Activated CD8-positive, alpha-beta T cell treated with anti-CD3 and anti-CD28 coated beads for 36 hours (primary cell): ENCODE results near the gene TFB1M. TPM values are rescaled to one million over a fixed set of nuclear protein-coding genes. Genes with fewer than 3 reads are reported as not detected.

Experiments used
- ATAC-seq: fragments of 200-7000 bp; cut with Tn5 transposase; one replicate; pipeline ENCODE4 v1.10.0; 2021; ENCODE audit warnings: mild to moderate bottlenecking, moderate library complexity
- CTCF ChIA-PET: fragments of 350-600 bp; sonication (Branson Sonifier 250); formaldehyde crosslinking; loops from one replicate; lab custom pipeline; 2021; ENCODE audit warnings: antibody characterized with exemption; lab: Charles Lee
- POLR2A ChIA-PET: fragments of 350-600 bp; sonication (Branson Sonifier 250); formaldehyde crosslinking; loops from one replicate; lab custom pipeline; 2021; ENCODE audit warnings: antibody characterized with exemption; lab: Charles Lee
- DNase-seq: peaks from one replicate; pipeline ENCODE4 v3.0.0-alpha.2; 2020
- H3K27ac Mint-ChIP-seq: one replicate; pipeline ENCODE4 v1.8.0; 2021; ENCODE audit warnings: mild to moderate bottlenecking, mixed read lengths
- H3K27me3 Mint-ChIP-seq: one replicate; pipeline ENCODE4 v1.8.0; 2021; ENCODE audit warnings: mixed read lengths
- H3K36me3 Mint-ChIP-seq: one replicate; pipeline ENCODE4 v1.8.0; 2021; ENCODE audit warnings: low read depth, mixed read lengths
- H3K4me1 Mint-ChIP-seq: one replicate; pipeline ENCODE4 v1.8.0; 2021; ENCODE audit warnings: low read depth, mixed read lengths
- H3K4me3 Mint-ChIP-seq: one replicate; pipeline ENCODE4 v1.8.0; 2021; ENCODE audit warnings: mild to moderate bottlenecking, moderate library complexity, mixed read lengths
- H3K9me3 Mint-ChIP-seq: one replicate; pipeline ENCODE4 v1.8.0; 2021; ENCODE audit warnings: mixed read lengths
- CTCF ChIP-seq: fragments of 200-600 bp; IDR thresholded peaks from one replicate; pipeline ENCODE4 v1.8.0; 2022; ENCODE audit warnings: antibody characterized with exemption, mild to moderate bottlenecking
- intact Hi-C: fragments of 100-400 bp; cut with micrococcal nuclease; formaldehyde crosslinking; loops from one replicate; pipeline ENCODE4 v1.10.0; 2022
- total RNA-seq, 2 experiments: library from RNA; stranded (reverse); gene quantifications; one replicate each; pipeline ENCODE4 v1.2.3, GENCODE V29; 2021

The TFB1M gene
- total RNA-seq, 2 experiments from 2014 or later = 70.9 to 76.6 TPM

DNA sequence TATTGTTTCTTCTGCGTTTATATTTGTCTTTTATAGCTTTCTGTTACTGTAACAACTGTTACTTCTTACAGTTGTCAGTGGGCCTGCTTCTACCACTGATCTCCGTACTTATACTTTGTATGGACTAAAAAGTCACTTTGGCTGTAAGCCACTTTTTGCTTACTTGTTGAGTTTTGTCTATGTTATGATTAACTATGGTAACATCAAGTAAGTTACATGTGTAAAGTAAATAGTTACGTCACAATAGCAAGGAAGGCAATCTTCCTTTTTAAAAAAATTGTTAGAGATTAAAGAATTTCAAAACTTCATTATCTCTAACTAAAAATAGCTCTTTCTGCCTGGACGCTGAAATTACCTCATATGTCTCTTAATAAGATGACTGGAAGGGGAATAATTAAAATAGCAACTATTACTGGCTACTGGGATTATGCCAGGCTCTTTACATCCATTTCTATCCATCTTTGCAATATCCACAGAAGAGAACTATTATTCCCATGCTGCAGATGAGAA is 10.9 kb downstream of the TFB1M start:
- TF ChIP-seq CTCF = no peak
- ChIA-PET POLR2A (interaction anchor here (0.6 to 1.0 kb wide), 3 partner anchors 11 to 1759 kb away, joined by 3 to 5 read pairs (median 3); partner anchors contain the start of gene TFB1M), CTCF (interaction anchor here (1.0 to 1.4 kb wide), 2 partner anchors 15 to 375 kb away, joined by 4 read pairs; no protein-coding TSS in a partner anchor)
- no peak overlapping the region for H3K4me3 Mint-ChIP-seq
- ATAC-seq (no peak), DNase-seq (no peak)
- H3K9me3 Mint-ChIP-seq = no peaks in the 10 kb centered on the region
- H3K27ac Mint-ChIP-seq = no peak overlapping the region
- H3K36me3 Mint-ChIP-seq = peaks cover 49% of the 10 kb centered on the region
- H3K4me1 Mint-ChIP-seq = peaks cover 12% of the 10 kb centered on the region
- intact Hi-C loops = no loop called here
- H3K27me3 Mint-ChIP-seq = no peaks in the 10 kb centered on the region

GRCh38 chr6:155301867-155302266 is 12.4 kb downstream of the TFB1M start:
- ChIA-PET POLR2A (no interaction called here), CTCF (interaction anchor here (0.7 to 1.3 kb wide), 2 partner anchors 13 to 434 kb away, joined by 3 read pairs; no protein-coding TSS in a partner anchor)
- ATAC-seq (no peak), DNase-seq (no peak)
- H3K4me3 Mint-ChIP-seq = no peak overlapping the region
- H3K4me1 Mint-ChIP-seq = peaks cover 14% of the 10 kb centered on the region
- intact Hi-C loops = no loop called here
- no peak overlapping the region for H3K27ac Mint-ChIP-seq
- no peaks in the 10 kb centered on the region for H3K9me3 Mint-ChIP-seq
- no peak for TF ChIP-seq CTCF
- H3K36me3 Mint-ChIP-seq = peaks cover 50% of the 10 kb centered on the region
- H3K27me3 Mint-ChIP-seq = no peaks in the 10 kb centered on the region

GRCh38 chr6:155297669-155298068 is 16.6 kb downstream of the TFB1M start:
- no peak overlapping the region for H3K27ac Mint-ChIP-seq
- H3K9me3 Mint-ChIP-seq = no peaks in the 10 kb centered on the region
- H3K27me3 Mint-ChIP-seq = no peaks in the 10 kb centered on the region
- peaks cover 45% of the 10 kb centered on the region for H3K36me3 Mint-ChIP-seq
- peaks cover 10% of the 10 kb centered on the region for H3K4me1 Mint-ChIP-seq
- DNase-seq = no peak
- CTCF ChIA-PET = interaction anchor here (1.6 kb wide), 1 partner anchor 119 kb away, joined by 4 read pairs; no protein-coding TSS in a partner anchor
- no peak for ATAC-seq
- intact Hi-C loops = no loop called here
- no peak for TF ChIP-seq CTCF
- no peak overlapping the region for H3K4me3 Mint-ChIP-seq
- POLR2A ChIA-PET = no interaction called here

- H3K9me3 Mint-ChIP-seq = no peaks in the 10 kb centered on the region
- H3K4me1 Mint-ChIP-seq = peaks cover 11% of the 10 kb centered on the region
- no peak for DNase-seq
- intact Hi-C loops = no loop called here
- ChIA-PET POLR2A (no interaction called here), CTCF (interaction anchor here (1.0 to 1.3 kb wide), 2 partner anchors 20 to 115 kb away, joined by 3 to 4 read pairs; no protein-coding TSS in a partner anchor)
- no peak overlapping the region for H3K27ac Mint-ChIP-seq
- no peak for ATAC-seq
- H3K4me3 Mint-ChIP-seq = no peak overlapping the region
- no peaks in the 10 kb centered on the region for H3K27me3 Mint-ChIP-seq
- no peak for TF ChIP-seq CTCF
- peaks cover 60% of the 10 kb centered on the region for H3K36me3 Mint-ChIP-seq
These were observed 21.6 kb downstream of the TFB1M start for GRCh38 chr6:155292711-155293110.

- no peak for TF ChIP-seq CTCF
- H3K27ac Mint-ChIP-seq = no peak overlapping the region
- no peaks in the 10 kb centered on the region for H3K9me3 Mint-ChIP-seq
- peaks cover 52% of the 10 kb centered on the region for H3K36me3 Mint-ChIP-seq
- ChIA-PET CTCF (interaction anchor here (0.6 to 1.2 kb wide), 2 partner anchors 10 to 24 kb away, joined by 3 read pairs; no protein-coding TSS in a partner anchor), POLR2A (no interaction called here)
- intact Hi-C loops = no loop called here
- ATAC-seq = no peak
- DNase-seq = no peak
- peaks cover 5% of the 10 kb centered on the region for H3K4me1 Mint-ChIP-seq
- H3K4me3 Mint-ChIP-seq = no peak overlapping the region
- H3K27me3 Mint-ChIP-seq = no peaks in the 10 kb centered on the region
These were observed 23.0 kb downstream of the TFB1M start for GRCh38 chr6:155291291-155291690.
